NCI-H345 treated with DMSO at 0.1 percent for 48 hours (cell line): ENCODE measurements around the gene UBN1.

Experiments used
- DNase-seq: peaks from one replicate; lab custom pipeline; 2025; ENCODE audit not compliant: unreplicated experiment; lab: John Stamatoyannopoulos, UW

Gene UBN1

DNA sequence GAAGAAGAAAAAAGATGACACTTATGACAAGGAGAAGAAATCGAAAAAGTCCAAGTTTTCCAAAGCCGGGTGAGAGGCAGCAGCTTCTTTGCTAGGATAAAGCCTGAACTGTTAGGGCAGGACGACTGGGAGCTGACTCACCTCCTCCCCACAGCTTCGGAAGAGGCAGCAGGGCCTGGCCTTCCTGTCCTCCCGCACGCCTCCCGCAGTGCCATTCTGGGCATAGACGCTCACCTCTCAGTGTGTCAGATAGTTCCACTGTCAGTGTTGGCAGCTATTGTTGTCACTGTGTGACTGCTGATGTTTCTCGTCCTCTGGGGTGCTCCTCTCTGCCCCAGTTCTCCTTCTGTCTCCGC is 12.6 kb downstream of the UBN1 start:
- DNase-seq, result no peak

DNA sequence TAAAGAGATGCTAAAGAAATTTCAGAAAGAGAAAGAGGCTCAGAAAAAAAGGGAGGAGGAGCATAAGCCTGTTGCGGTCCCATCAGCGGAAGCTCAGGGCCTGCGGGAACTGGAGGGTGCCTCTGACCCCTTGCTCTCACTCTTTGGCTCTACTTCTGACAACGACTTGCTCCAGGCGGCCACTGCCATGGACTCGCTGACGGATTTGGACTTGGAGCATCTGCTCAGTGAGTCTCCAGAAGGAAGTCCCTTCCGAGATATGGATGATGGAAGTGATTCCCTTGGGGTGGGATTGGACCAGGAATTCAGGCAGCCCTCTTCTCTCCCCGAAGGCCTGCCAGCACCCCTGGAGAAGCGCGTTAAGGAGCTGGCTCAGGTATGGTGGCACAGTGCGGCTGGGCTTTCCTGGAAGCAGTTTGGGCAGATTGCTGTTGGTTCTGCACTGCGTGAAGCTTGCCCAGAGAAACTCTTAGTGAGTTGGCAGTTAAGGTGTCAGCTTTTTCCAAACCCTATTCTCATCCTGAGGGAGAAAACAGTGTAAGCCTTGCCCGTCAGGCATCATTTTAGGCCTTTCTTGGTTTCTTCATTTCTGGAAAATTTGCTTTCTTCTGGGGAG is 13.6 kb downstream of the UBN1 start:
- no peak for DNase-seq

DNA sequence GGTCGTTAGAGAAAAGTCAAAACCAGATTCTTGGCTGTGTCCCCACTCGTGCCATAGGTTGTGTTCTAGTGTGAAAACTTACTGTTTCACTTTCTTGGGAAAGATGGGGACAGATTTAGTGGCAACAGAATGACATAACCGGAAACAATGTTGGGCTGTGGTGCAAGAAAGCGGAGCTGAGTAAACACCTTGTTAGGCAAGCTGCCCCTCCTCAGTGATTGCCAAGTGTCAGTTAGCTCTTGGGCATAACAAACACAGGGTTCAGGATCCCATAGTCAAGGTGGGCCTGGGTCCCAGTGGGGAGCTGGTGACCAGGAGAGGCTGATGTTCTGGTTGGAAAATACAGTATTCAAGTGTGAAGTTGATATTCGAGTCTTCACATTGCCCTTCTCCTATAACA is 15.4 kb downstream of the UBN1 start:
- no peak for DNase-seq

DNA sequence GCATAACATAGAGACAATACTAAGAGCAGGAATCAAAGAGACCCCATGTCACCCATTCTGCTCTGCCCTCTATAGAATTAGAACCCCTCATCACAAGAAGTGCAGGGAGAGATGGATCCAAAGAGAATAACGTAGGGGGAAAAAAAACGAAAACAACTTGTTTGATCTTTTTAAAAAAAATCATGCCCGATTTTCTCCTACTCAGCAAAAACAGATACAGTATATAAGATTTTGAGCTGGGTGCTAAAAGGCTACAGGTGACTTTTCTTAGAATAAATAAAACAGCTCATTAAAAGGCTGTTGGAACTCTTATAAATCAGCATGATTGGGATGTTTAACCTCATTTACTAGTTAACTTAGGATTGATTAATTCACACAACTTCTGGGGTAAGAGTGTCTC is 17.4 kb downstream of the UBN1 start:
- DNase-seq, result peak; percentile 53

DNA sequence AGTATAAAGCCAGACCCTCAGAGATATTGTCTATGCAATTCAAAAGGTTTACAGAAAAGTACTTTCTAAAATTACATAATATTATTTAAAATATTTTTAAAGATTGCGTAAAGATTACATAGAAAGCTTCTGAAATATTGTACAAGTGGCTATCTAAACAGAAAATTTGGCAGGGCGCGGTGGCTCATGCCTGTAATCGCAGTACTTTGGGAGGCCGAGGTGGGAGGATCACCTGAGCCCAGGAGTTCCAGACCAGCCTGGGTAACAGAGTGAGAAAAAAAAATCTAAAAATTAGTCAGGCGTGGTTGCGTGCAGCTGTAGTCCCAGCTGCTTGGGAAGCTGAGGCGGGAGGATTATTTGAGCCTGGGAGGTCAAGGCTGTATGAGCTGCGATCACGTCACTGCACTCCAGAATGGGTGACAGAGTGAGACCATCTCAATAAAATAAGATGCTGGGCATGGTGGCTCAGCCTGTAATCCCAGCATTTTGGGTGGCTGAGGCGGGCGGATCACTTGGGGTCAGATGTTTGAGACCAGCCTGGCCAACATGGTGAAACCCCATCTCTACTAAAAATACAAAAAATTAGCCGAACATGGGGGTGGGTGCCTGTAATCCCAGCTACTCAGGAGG is 18.1 kb downstream of the UBN1 start:
- no peak for DNase-seq

DNA sequence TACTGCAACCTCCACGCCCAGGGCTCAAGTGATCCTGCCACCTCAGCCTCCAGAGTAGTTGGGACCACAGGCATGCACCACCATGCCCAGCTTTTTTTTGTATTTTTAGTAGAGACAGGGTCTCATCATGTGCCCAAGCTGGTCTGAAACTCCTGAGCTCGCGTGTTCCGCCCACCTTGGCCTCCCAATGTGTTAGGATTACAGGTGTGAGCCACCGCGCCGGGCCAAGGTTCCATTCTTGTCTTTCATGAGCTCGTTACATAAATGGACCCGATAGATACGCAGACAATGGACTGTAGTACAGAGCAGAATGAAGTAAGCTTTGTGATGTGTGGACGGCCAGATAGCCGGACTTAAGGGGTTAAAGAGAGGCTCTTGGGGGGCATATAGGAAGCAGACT is 19.3 kb downstream of the UBN1 start:
- DNase-seq, result no peak

DNA sequence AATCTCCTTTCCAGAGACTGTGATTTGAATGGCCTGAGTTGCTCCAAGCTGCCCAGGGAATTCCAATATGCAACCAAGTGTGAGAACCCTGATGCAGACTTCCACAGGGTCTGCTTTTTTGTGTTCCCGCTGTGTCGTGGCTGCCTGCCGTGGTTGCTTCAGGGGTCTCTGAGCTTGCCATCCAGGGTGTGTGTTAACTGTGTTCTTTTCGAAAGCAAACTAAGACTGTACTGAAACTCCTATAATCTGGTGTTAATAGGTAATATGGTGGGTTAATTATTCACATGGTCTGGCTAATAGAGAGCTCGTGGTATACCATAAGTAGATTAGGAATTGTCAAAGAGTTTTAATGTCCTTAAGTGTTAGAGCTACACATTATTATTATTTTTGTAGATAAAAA is 20.7 kb downstream of the UBN1 start:
- no peak for DNase-seq

DNA sequence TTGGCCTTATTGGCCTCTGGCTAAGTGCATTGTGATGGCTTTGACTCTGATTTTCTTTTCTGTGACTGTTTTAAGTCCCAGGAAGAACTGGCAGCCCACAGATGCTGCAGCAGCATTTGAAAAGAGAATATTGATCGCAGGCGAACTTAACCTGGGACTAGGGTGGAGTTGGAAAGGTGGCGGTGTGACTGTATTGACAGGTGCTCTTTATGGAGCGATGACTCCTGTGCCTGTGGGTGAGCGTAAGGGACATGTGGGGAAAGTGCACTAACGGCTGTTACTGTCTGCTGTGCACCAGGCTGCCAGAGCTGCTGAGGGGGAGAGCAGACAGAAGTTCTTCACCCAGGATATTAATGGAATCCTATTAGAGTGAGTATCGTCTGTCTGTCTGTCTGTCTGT is 21.3 kb downstream of the UBN1 start:
- DNase-seq, result no peak

DNA sequence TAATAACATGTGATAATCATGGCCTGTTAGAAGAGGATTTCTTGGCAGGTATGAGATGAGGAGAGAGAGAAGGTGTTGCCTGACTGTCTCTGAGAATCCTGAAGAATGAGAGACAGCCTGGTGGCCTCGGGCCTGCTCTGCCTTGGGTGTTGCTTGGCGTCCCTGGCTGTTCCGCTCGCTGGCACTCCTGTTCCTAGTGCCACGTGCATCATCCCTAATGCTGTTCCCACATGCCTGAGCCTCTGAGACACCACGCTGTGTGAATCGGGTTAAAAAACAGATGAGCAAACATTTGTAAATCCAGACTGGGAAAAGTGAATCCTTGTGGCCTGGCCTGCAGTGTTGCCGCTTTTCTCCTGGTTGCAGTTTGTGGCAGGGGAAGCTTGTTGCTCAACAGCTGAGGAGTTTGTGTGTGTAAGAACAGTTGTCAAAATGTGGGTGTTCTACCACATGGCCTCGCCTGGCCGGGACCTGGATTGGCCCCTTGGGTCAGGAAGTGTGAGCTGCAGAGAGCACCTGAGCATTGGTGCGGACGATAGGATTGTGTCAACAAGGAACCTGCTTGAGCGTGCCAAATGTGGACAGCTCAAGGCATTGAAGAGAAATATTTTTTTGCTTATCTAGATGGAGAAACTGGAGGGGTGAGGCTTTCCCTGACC is 22.0 kb downstream of the UBN1 start:
- no peak for DNase-seq

DNA sequence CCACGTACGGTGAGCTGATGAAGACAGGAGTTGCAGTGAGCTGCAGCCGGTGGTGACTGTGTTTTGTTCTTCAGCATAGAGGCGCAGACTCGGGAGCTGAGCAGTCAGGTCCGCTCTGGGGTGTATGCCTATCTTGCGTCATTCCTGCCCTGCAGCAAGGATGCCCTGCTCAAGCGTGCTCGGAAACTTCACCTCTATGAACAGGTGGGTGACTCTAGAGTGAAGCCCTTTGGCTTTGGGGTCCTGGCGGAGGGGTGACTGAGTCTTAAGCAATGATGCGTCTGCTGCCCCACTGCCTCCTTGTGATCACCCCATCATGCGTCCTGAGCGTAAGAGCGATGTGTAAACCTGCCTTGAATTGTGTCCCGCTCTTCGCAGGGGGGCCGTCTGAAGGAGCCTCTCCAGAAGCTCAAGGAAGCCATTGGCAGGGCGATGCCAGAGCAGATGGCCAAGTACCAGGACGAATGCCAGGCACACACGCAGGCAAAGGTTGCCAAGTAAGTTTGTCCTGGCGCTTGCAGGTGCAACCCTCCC is 22.9 kb downstream of the UBN1 start:
- no peak for DNase-seq

DNA sequence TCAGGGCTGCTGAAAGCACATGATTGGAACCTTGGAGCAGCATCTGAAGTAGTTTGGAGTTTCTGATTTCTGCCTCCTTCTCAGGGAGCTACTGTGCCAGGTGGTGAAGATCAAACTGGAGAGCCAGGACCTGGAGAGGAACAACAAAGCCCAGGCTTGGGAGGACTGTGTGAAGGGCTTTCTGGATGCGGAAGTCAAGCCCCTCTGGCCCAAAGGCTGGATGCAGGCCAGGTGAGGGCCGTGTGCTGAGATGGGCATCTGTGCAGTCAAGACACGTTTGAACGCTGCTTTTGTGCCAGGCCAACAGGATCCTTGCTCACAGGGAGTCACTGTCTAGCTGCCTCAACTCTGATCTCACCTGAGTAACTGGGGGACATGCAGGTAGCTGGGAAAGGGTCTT is 23.8 kb downstream of the UBN1 start:
- DNase-seq, result no peak

DNA sequence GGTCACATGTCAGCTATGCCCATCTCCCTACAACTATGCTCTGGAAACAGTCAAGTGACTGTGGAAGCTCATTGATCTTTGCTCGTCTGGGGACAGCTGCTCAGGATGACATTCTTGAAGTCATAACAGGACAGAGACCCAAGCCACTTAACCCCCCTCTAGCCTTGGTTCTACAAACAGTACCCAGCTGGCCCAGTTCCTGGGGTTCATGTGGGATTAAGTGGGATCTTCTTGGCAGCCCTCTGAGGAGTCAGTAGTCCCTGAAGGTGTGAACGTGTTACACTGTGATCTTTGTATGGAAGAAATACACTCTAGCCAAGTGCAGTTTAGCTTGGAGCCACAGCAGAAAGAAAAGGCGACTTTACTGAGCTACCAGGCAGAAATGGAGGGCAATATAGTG is 25.8 kb downstream of the UBN1 start:
- DNase-seq, result no peak

DNA sequence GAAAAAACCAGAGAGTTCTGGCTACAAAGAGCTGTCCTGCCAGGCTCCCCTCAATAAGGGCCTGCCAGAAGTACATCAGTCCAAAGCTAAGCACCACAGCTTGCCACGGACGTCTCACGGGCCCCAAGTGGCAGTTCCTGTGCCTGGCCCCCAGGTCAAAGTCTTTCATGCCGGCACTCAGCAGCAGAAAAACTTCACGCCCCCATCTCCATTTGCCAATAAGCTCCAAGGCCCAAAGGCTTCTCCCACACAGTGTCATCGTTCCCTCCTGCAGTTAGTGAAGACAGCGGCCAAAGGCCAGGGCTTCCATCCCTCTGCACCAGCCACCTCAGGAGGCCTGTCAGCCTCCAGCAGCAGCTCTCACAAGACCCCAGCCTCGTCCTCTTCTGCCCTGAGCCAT is 27.4 kb downstream of the UBN1 start:
- DNase-seq, result no peak

DNA sequence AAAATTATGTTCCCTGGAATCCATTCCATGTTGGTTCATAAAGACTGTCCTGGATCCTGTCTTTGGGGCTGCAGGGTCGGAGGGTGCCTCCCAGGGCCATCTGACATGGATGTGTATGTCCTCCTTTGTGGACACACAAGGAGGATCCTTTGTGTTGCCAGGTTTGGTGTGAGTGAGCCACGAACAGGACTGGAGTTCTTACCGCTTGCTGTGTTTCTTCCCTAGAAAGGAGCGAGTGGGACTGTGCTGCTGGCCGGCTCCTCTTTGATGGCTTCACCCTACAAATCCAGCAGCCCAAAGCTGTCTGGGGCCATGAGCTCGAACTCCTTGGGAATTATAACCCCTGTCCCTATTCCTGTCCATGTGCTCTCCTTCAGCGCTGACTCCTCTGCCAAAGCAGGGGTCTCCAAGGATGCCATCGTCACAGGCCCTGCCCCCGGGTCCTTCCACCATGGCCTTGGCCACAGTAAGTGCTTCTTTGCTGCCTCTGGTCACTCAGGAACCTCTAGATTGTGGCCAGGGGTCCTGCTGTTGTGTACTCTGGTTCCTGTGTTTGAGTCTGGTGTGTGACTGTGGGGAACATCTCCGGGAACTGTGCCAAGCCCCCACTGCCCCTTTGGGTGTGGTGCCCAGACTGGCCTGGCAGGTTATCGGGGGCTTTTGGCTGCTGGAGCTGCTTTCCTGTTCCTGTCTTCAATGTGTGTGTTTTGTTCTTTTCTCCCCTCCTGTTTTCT is 29.5 kb downstream of the UBN1 start:
- no peak for DNase-seq

DNA sequence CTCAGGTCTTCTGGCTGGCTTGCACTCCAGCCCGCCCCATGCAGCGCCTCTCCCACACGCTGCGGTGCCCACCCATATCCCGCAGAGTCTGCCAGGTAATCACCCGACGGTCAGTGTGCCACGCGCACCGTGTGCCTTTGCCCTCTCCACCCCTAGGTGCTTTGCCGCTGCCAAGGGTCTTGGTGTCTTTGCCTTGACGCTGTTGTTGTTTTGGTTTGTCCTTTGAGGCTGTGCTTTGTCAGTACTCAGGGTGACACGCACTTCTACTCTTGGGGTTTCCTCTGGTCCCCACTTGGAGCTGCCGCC is 30.1 kb downstream of the UBN1 start:
- DNase-seq, result no peak

DNA sequence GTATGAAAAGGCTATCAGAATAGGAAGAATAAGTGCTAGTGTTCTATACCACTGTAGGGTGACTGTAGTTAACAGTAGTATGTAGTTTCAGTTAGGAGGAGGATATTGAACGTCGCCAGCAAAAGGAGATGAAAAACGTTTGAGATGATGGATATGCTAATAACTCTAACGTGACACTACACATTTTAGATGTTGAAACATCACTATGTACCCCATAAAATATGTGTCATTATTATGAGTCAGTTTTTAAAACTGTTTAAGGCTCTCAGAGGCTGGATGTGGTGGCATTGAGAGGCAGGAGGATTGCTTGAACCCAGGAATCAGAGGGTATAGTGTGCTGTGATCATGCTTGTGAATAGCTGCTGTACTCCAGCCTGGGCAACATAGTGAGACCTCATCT is 31.8 kb downstream of the UBN1 start:
- DNase-seq, result no peak

DNA sequence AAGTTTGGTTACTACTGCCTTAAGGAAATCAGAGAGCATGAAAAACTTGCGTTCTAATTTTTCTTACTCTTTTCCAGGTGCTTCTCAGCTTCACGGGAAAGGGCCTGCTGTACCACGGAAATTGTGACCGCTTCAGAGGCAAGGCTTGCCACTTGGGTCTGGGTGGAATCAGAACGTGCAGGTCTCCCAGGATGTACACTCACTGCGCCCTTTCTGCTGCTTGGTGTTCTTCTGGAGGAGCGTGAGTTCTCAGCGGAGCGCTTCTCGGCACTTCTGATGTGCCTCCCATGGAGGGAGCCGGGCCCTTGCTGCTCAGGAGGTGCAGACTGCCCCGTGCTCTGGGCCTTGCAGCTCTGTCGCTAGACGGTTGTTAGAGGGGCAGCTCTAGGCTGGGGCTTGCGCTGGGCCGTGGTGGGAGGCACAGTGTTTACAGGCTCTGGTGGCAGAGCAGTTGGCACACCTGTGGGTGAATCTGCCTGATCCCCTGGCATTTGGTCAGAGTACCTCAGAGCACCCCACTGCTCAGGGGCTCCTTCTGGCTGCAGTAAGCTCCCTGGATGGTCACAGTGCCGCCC is 32.8 kb downstream of the UBN1 start:
- no peak for DNase-seq

DNA sequence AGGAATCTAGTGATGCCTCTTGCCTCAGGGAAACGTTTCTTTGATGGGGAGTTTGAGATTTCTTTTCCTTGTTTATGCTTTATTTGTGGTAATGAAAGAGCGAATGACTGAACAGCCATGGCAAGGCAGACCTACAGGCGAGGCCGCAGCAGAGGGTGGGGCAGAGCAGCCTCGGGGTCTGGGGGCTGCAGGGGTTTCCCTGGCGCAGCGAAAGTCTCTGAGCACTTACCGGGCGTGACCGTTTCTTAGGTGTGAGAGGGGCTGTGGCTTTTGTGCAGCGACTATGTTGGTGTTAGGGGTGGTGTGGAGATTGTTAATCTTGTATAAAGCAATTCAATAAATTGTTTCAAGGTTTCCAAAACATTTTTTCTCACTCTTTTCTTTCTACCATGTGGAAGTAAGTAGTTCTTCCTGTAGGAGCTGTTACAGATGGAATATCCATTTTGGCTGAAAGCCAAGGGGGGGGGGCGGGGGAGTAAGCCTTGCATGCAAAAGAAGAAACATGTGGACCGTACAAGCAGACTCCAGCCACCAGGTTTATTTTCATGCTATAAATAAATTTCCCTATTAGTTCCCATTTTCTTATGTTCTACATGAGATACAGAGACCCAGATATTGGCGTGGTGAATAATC is 34.8 kb downstream of the UBN1 start:
- DNase-seq, result no peak

DNA sequence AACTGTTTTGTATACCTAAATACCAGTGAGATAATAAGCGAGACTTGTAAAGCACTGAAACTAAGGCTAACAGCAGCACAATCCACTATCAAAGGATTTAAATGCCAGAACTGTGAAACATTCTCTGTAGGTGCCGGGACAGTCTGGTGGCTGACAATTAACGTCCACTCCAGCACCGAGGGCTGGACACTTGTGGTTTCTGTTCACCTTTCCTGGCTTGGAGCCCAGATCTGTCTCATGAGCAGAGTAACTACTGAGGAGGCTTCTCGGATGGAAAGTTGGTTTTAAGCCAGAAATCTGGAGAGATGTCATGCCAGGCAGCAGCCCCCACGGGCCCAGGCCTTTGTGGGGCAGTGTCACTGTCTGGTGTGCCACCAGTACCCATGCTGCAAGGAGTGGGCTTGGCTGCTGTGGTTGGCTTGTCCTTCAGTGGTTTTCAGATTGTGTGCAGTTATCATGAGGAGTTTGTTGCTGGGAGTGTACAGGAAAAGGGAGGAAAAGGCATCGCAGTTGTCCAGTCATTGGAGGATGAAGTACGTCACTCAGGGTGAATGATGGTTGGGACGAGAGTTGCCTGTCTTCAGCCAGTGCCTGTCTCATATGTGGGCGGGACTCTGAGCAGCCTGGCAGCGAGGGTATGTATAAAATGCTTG is 35.5 kb downstream of the UBN1 start:
- peak; percentile 17 for DNase-seq

DNA sequence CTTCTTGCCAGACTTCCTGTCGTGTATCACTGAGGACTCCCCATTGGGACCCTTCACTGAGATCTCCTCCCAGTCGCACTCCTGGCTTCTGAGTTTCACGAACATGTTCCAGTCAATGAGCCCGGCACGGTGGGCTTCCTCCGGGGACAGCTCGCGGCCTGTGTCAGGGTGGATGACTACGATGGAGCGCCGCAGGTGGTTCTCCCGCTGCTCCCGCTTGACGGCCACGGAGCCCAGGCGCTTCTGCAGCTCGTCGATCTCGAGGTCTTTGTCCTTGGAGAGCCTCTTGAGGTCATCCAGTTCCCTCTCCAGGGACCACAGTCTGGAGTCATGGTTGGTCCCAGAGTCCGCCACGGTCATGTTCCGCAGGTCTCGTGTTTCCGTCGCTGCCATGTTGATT is 36.2 kb downstream of the UBN1 start:
- DNase-seq, result no peak

DNA sequence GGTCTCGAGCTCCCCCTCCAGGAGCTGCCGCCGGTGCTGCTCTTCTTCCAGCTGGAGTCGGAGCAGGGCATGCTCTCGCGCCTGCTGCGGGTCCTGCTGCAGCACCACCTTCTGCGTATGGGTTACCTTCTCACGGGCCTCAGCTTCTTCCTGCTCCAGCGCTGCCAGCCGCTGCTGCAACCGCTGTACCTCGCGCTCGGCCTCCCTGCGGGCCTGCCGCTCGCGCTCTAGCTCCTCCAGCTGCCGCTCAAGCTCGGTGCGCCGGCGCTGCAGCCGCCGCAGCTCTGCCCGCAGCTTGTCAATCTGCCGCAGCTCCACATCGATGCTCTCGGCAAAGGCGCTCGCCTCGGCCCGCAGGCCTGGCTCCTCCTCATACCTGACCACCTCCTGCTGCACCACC is 36.9 kb downstream of the UBN1 start:
- no peak for DNase-seq
